ENCODE data around the gene GRK5. TPM values are rescaled to one million over a fixed set of nuclear protein-coding genes. Genes with fewer than 3 reads are reported as not detected.

The GRK5 gene
- total RNA-seq, 1 donor from 2014 or later, result 43.2 TPM

DNA sequence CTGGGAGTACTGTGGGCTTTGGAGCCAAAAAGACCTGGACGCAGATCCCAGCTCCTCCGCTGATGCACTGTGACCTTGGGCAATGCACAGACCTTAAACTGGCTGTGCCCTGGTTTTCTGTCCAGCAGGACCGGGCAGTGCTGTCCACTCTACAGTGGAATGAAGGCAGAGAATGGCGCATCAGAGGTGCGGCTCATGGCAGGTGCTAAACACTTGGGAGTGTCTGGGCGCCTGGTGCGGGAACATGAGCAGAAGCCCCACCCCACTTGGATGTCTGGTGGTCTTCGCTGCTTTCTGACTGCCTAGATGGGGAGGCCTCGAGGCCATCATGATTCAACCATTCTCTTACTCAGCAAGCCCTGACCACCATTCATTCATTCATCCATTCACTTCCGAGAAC, 153.7 kb downstream of the GRK5 start:
- Mint-ChIP-seq H3K9me3 (ENCODE audit: unreplicated experiment) (peaks cover 8% of the 10 kb centered on the region), H3K4me1 (ENCODE audit: unreplicated experiment) (peaks cover 28% of the 10 kb centered on the region), H3K27me3 (ENCODE audit: unreplicated experiment) (no peaks in the 10 kb centered on the region), H3K4me3 (ENCODE audit: unreplicated experiment) (no peak overlapping the region), H3K27ac (ENCODE audit: unreplicated experiment) (no peak overlapping the region), H3K36me3 (ENCODE audit: unreplicated experiment) (peaks cover 12% of the 10 kb centered on the region)
- no peak for TF ChIP-seq CTCF (IDR thresholded peaks at IDR 0.05)
- DNase-seq (ENCODE audit: extremely low spot score, unreplicated experiment), result no peak

DNA sequence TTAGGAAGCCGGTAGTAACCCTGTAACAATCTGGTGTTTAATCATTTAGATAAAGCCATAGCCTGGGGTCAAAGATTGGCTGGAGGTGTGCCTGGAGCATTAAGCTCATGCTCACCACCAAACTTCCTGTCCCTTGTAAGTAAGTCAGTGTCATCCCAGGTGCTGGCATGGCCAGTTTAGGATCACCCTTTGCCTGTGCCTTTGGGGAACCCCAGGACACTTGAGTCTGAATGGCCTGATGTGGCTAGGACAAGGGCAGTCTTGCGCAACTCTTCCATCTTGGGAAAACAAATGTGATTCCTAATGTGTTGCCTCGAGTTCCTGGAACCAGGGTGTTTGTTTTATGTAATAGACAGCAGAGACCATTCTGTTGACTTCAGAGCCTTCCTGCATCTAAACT, 154.8 kb downstream of the GRK5 start:
- H3K36me3 Mint-ChIP-seq (ENCODE audit: unreplicated experiment), result peaks cover 6% of the 10 kb centered on the region

GRCh38 chr10:119364645-119365600, 157.6 kb downstream of the GRK5 start:
- Mint-ChIP-seq H3K27ac (ENCODE audit: unreplicated experiment) (peak overlapping the region; percentile 71), H3K27me3 (ENCODE audit: unreplicated experiment) (no peaks in the 10 kb centered on the region), H3K9me3 (ENCODE audit: unreplicated experiment) (no peaks in the 10 kb centered on the region), H3K36me3 (ENCODE audit: unreplicated experiment) (peaks cover 7% of the 10 kb centered on the region), H3K4me3 (ENCODE audit: unreplicated experiment) (peak overlapping the region; percentile 41), H3K4me1 (ENCODE audit: unreplicated experiment) (peaks cover 48% of the 10 kb centered on the region)
- peak; percentile 29 for TF ChIP-seq CTCF (IDR thresholded peaks at IDR 0.05)
- DNase-seq (ENCODE audit: extremely low spot score, unreplicated experiment), result no peak

More for the DNA sequence above, 154.8 kb downstream of the GRK5 start:
- TF ChIP-seq CTCF (IDR thresholded peaks at IDR 0.05), result no peak
- Mint-ChIP-seq H3K27ac (ENCODE audit: unreplicated experiment) (no peak overlapping the region), H3K4me1 (ENCODE audit: unreplicated experiment) (peaks cover 32% of the 10 kb centered on the region), H3K27me3 (ENCODE audit: unreplicated experiment) (no peaks in the 10 kb centered on the region), H3K4me3 (ENCODE audit: unreplicated experiment) (no peak overlapping the region), H3K9me3 (ENCODE audit: unreplicated experiment) (no peaks in the 10 kb centered on the region)
- no peak for DNase-seq (ENCODE audit: extremely low spot score, unreplicated experiment)

GRCh38 chr10:119365773-119366599, 158.6 kb downstream of the GRK5 start:
- Mint-ChIP-seq H3K27me3 (ENCODE audit: unreplicated experiment) (no peaks in the 10 kb centered on the region), H3K4me3 (ENCODE audit: unreplicated experiment) (no peak overlapping the region), H3K27ac (ENCODE audit: unreplicated experiment) (no peak overlapping the region), H3K4me1 (ENCODE audit: unreplicated experiment) (peaks cover 56% of the 10 kb centered on the region), H3K36me3 (ENCODE audit: unreplicated experiment) (peaks cover 7% of the 10 kb centered on the region), H3K9me3 (ENCODE audit: unreplicated experiment) (no peaks in the 10 kb centered on the region)
- DNase-seq (ENCODE audit: extremely low spot score, unreplicated experiment), result no peak
- TF ChIP-seq CTCF (IDR thresholded peaks at IDR 0.05), result no peak
